Measurements from ENCODE around the gene CNTNAP2. TPM values are rescaled to one million over a fixed set of nuclear protein-coding genes. Genes with fewer than 3 reads are reported as not detected.

The CNTNAP2 gene
- total and polyA plus RNA-seq, 12 donors, result 0.07 to 0.77 (median 0.24) TPM

GRCh38 chr7:148337246-148337965, 2220.8 kb downstream of the CNTNAP2 start:
- WGBS, 2 donors, result 45 to 65% methylated on average over 11 of the region's 11 CpGs

GRCh38 chr7:148337995-148338747, 2221.6 kb downstream of the CNTNAP2 start:
- Histone ChIP-seq H3K36me3 (no peaks in the 10 kb centered on the region), H3K9me3 (no peaks in the 10 kb centered on the region), H3K4me1 (peaks cover 0 to 22% (median 10%) of the 10 kb centered on the region in 9 donors), H3K4me3 (no peak overlapping the region), H3K27ac (no peak overlapping the region), H3K27me3 (peaks cover 4 to 90% (median 78%) of the 10 kb centered on the region in 7 donors)
- WGBS, 2 donors, result 39 to 41% methylated on average over 5 of the region's 5 CpGs
- no peak for TF ChIP-seq CTCF (IDR thresholded peaks at IDR 0.05)
- no peak for ATAC-seq
- intact Hi-C loops (cut with DNase I), result no loop called here
- DNase-seq, result no peak

More at GRCh38 chr7:148337246-148337965, 2220.8 kb downstream of the CNTNAP2 start:
- intact Hi-C loops (cut with DNase I), result no loop called here
- no peaks in the 10 kb centered on the region for H3K36me3 ChIP-seq
- no peak for DNase-seq
- no peaks in the 10 kb centered on the region for H3K9me3 ChIP-seq
- peaks cover 4 to 83% (median 70%) of the 10 kb centered on the region in 7 donors for H3K27me3 ChIP-seq
- no peak for ATAC-seq
- no peak overlapping the region for H3K4me3 ChIP-seq
- peaks cover 0 to 22% (median 10%) of the 10 kb centered on the region in 9 donors for H3K4me1 ChIP-seq
- no peak overlapping the region for H3K27ac ChIP-seq
- TF ChIP-seq CTCF (IDR thresholded peaks at IDR 0.05), result no peak

GRCh38 chr7:148340438-148341280, 2224.1 kb downstream of the CNTNAP2 start:
- intact Hi-C loops (cut with DNase I), result no loop called here
- no peak for ATAC-seq
- 60 to 67% methylated on average over 15 of the region's 15 CpGs for WGBS, 2 donors
- H3K27ac ChIP-seq, result no peak overlapping the region
- peaks cover 4 to 87% (median 76%) of the 10 kb centered on the region in 7 donors for H3K27me3 ChIP-seq
- no peaks in the 10 kb centered on the region for H3K36me3 ChIP-seq
- no peak for TF ChIP-seq CTCF (IDR thresholded peaks at IDR 0.05)
- DNase-seq, result no peak
- peaks cover 0 to 14% (median 9%) of the 10 kb centered on the region in 9 donors for H3K4me1 ChIP-seq
- H3K4me3 ChIP-seq, result no peak overlapping the region
- no peaks in the 10 kb centered on the region for H3K9me3 ChIP-seq

- no peaks in the 10 kb centered on the region for H3K36me3 ChIP-seq
- H3K4me3 ChIP-seq, result no peak overlapping the region
- intact Hi-C loops (cut with DNase I), result no loop called here
- peaks cover 0 to 3% (median 2%) of the 10 kb centered on the region in 9 donors for H3K4me1 ChIP-seq
- 18 to 36% methylated on average over 1 of the region's 1 CpG for WGBS, 2 donors
- peaks cover 0 to 50% (median 39%) of the 10 kb centered on the region in 7 donors for H3K27me3 ChIP-seq
- ATAC-seq, result no peak
- H3K27ac ChIP-seq, result no peak overlapping the region
- H3K9me3 ChIP-seq, result no peaks in the 10 kb centered on the region
- no peak for TF ChIP-seq CTCF (IDR thresholded peaks at IDR 0.05)
- DNase-seq, result no peak
Observed at GRCh38 chr7:148344406-148344805, 2227.8 kb downstream of the CNTNAP2 start.

Measured in heart right ventricle (tissue), 16 donors.